ENCODE measurements around the gene C1QTNF4.

DNA sequence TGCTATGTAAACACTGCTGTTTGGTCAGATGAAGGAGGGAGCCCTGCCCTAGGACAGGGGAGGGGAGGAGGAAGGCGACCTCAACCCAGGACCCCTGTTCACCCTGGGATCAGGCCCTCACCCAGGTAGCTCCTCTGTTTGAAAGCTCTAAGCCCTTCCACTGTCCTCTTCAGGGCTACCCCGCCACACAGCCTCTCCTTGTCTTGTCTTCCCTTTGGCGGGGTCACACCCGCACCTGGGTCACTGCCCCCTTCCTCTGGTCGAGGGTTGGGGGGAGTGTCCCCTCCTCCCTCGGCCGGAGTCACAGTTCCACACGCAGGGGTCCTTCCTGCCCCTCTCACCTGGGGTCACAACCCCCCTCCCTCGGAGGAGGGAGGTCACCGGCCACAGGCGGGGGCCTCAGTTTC lies 29.3 kb downstream of the C1QTNF4 start:
- no peak for TF ChIP-seq CTCF (IDR thresholded peaks at IDR 0.05)
- no peak for TF ChIP-seq EZH2 (IDR thresholded peaks at IDR 0.05)
- no peak for TF ChIP-seq EZH2phosphoT487 (IDR thresholded peaks at IDR 0.05)

All from neural progenitor cell (in vitro differentiated cells).